Measurements from ENCODE around the gene MRPL37. TPM values are rescaled to one million over a fixed set of nuclear protein-coding genes. Genes with fewer than 3 reads are reported as not detected.
A peak's percentile ranks its signal among the peaks of the same experiment; 100 is the strongest.
"Not testable (repeated sequence)": the region's sequence is repeated elsewhere in the genome, so short reads cannot be mapped to it uniquely, and the experiment has no call there.

The MRPL37 gene
- 10 to 100 TPM; 54.6 to 83.2 (median 76.4) TPM for polyA plus RNA-seq (ENCODE audit: insufficient read length in 4 of 4)

- peak; percentile 93 to 97 (median 94) for DNase-seq (ENCODE audit: low read depth in 4 of 4, low spot score in 3 of 4)
Measured at GRCh38 chr1:54199765-54200518, at the start of gene MRPL37, which contains the start of gene CYB5RL. TSS of gene MRPL37 (plus strand) at chr1:54200167. CDS start at chr1:54200244, 77 bp downstream. TSS of gene CYB5RL (minus strand) at chr1:54200030. CDS start at chr1:54195616, 4,414 bp downstream.

GRCh38 chr1:54151013-54151412 lies 49.0 kb upstream of the MRPL37 start:
- DNase-seq (ENCODE audit: low read depth in 4 of 4, low spot score in 3 of 4) = no peak

GRCh38 chr1:54152696-54153095 lies 47.3 kb upstream of the MRPL37 start, which contains the start of gene CDCP2:
TSS of gene CDCP2 (minus strand) at chr1:54153000. CDS start at chr1:54152922, 78 bp downstream.
- no peak for DNase-seq (ENCODE audit: low read depth in 4 of 4, low spot score in 3 of 4)

GRCh38 chr1:54153535-54154439 lies 46.2 kb upstream of the MRPL37 start:
- DNase-seq (ENCODE audit: low read depth in 4 of 4, low spot score in 3 of 4) = no peak

- DNase-seq (ENCODE audit: low read depth in 4 of 4, low spot score in 3 of 4) = no peak
Measured at GRCh38 chr1:54156201-54156600, 43.8 kb upstream of the MRPL37 start.

- no peak for DNase-seq (ENCODE audit: low read depth in 4 of 4, low spot score in 3 of 4)
Measured at GRCh38 chr1:54156986-54157385, 43.0 kb upstream of the MRPL37 start.

- DNase-seq (ENCODE audit: low read depth in 4 of 4, low spot score in 3 of 4) = no peak
Measured at GRCh38 chr1:54157401-54157800, 42.6 kb upstream of the MRPL37 start.

GRCh38 chr1:54158071-54158470 lies 41.9 kb upstream of the MRPL37 start:
- DNase-seq (ENCODE audit: low read depth in 4 of 4, low spot score in 3 of 4) = no peak

GRCh38 chr1:54159733-54160316 lies 40.1 kb upstream of the MRPL37 start:
- no peak for DNase-seq (ENCODE audit: low read depth in 4 of 4, low spot score in 3 of 4)

- no peak for DNase-seq (ENCODE audit: low read depth in 4 of 4, low spot score in 3 of 4)
Measured at GRCh38 chr1:54160351-54160750, 39.6 kb upstream of the MRPL37 start.

GRCh38 chr1:54161495-54162168 lies 38.3 kb upstream of the MRPL37 start:
- DNase-seq (ENCODE audit: low read depth in 4 of 4, low spot score in 3 of 4) = no peak

GRCh38 chr1:54163051-54163450 lies 36.9 kb upstream of the MRPL37 start:
- DNase-seq (ENCODE audit: low read depth in 4 of 4, low spot score in 3 of 4) = no peak

GRCh38 chr1:54163573-54163972 lies 36.4 kb upstream of the MRPL37 start:
- DNase-seq (ENCODE audit: low read depth in 4 of 4, low spot score in 3 of 4) = no peak

- DNase-seq (ENCODE audit: low read depth in 4 of 4, low spot score in 3 of 4) = no peak
Measured at GRCh38 chr1:54165146-54165545, 34.8 kb upstream of the MRPL37 start.

- DNase-seq (ENCODE audit: low read depth in 4 of 4, low spot score in 3 of 4) = not testable (repeated sequence)
Measured at GRCh38 chr1:54166357-54166756, 33.6 kb upstream of the MRPL37 start.

- no peak for DNase-seq (ENCODE audit: low read depth in 4 of 4, low spot score in 3 of 4)
Measured at GRCh38 chr1:54167422-54168139, 32.4 kb upstream of the MRPL37 start.

- DNase-seq (ENCODE audit: low read depth in 4 of 4, low spot score in 3 of 4) = no peak
Measured at GRCh38 chr1:54168206-54168965, 31.6 kb upstream of the MRPL37 start.

- no peak for DNase-seq (ENCODE audit: low read depth in 4 of 4, low spot score in 3 of 4)
Measured at GRCh38 chr1:54169068-54169467, 30.9 kb upstream of the MRPL37 start.

GRCh38 chr1:54171016-54171415 lies 29.0 kb upstream of the MRPL37 start:
- no peak for DNase-seq (ENCODE audit: low read depth in 4 of 4, low spot score in 3 of 4)
